ENCODE data around the gene MKNK1.

The MKNK1 gene

GRCh38 chr1:46606255-46606965, 2.3 kb upstream of the MKNK1 start:
- POLR2A ChIA-PET, result interaction anchor here (0.6 to 0.8 kb wide), 3 partner anchors 9 to 125 kb away, joined by 3 to 5 read pairs (median 3); partner anchors contain the start of gene MOB3C
- no peak for DNase-seq (ENCODE audit: low read depth, low spot score)
- H3K4me3 ChIP-seq (ENCODE audit: low read depth, low read length), result no peak overlapping the region
- CTCF ChIA-PET, result interaction anchor here (1.2 to 4.0 kb wide), 4 partner anchors 10 to 119 kb away, joined by 3 to 23 read pairs (median 6); partner anchors contain the start of gene MOB3C
- TF ChIP-seq CTCF (IDR thresholded peaks at IDR 0.05; ENCODE audit: insufficient read depth, low read length, missing control alignments), result no peak

GRCh38 chr1:46605232-46605631, 1.2 kb upstream of the MKNK1 start:
- CTCF ChIA-PET, result interaction anchor here (1.1 to 4.0 kb wide), 6 partner anchors 9 to 120 kb away, joined by 3 to 23 read pairs (median 5); partner anchors contain the start of gene MOB3C
- POLR2A ChIA-PET, result interaction anchor here (1.4 kb wide), 1 partner anchor 12 kb away, joined by 10 read pairs; the partner anchor contains the start of gene MOB3C
- H3K4me3 ChIP-seq (ENCODE audit: low read depth, low read length), result no peak overlapping the region
- DNase-seq (ENCODE audit: low read depth, low spot score), result no peak
- no peak for TF ChIP-seq CTCF (IDR thresholded peaks at IDR 0.05; ENCODE audit: insufficient read depth, low read length, missing control alignments)

GRCh38 chr1:46603481-46603857, 599 bp downstream of the MKNK1 start:
- H3K4me3 ChIP-seq (ENCODE audit: low read depth, low read length), result peak overlapping the region; percentile 98
- ChIA-PET POLR2A (interaction anchor here (0.8 to 1.4 kb wide), 2 partner anchors 12 to 19 kb away, joined by 3 to 6 read pairs; no protein-coding TSS in a partner anchor), CTCF (interaction anchor here (0.8 to 4.0 kb wide), 4 partner anchors 10 to 57 kb away, joined by 3 to 23 read pairs (median 4); partner anchors contain the start of gene MOB3C)
- TF ChIP-seq CTCF (IDR thresholded peaks at IDR 0.05; ENCODE audit: insufficient read depth, low read length, missing control alignments), result no peak
- no peak for DNase-seq (ENCODE audit: low read depth, low spot score)

GRCh38 chr1:46601257-46602007, 2.6 kb downstream of the MKNK1 start:
- no peak for TF ChIP-seq CTCF (IDR thresholded peaks at IDR 0.05; ENCODE audit: insufficient read depth, low read length, missing control alignments)
- ChIA-PET POLR2A (no interaction called here), CTCF (interaction anchor here (1.1 to 1.8 kb wide), 5 partner anchors 7 to 125 kb away, joined by 3 to 4 read pairs (median 3); no protein-coding TSS in a partner anchor)
- no peak overlapping the region for H3K4me3 ChIP-seq (ENCODE audit: low read depth, low read length)
- DNase-seq (ENCODE audit: low read depth, low spot score), result no peak

GRCh38 chr1:46599059-46599970, 4.8 kb downstream of the MKNK1 start:
- DNase-seq (ENCODE audit: low read depth, low spot score), result no peak
- TF ChIP-seq CTCF (IDR thresholded peaks at IDR 0.05; ENCODE audit: insufficient read depth, low read length, missing control alignments), result no peak
- H3K4me3 ChIP-seq (ENCODE audit: low read depth, low read length), result no peak overlapping the region
- ChIA-PET CTCF (no interaction called here), POLR2A (no interaction called here)
